Tibial artery (tissue), 4 donors: ENCODE results near the gene PCK1.

Experiments
- DNase-seq, 2 donors: peaks; one replicate each; pipeline ENCODE4 v3.0.0-alpha.2; 2019
- H3K27ac ChIP-seq, 2 donors: fragments of 200-600 bp; sonication (generic) in 1 of 2; 1 replicate in 1 of 2; 2 replicates in 1 of 2; pipeline ENCODE4 v1.5.1; 2018 to 2019; ENCODE audit warnings: mild to moderate bottlenecking in 1 of 2
- H3K27me3 ChIP-seq, 2 donors: fragments of 200-600 bp; sonication (generic) in 1 of 2; one replicate each; pipeline versions ENCODE4 v1.5.1 to v1.6.0; 2016 to 2019
- H3K36me3 ChIP-seq, 3 donors: fragments of 200-600 bp; sonication (generic) in 2 of 3; one replicate each; pipeline ENCODE4 v1.5.1; 2016 to 2019; ENCODE audit warnings: mild to moderate bottlenecking in 2 of 3
- H3K4me1 ChIP-seq, 4 donors: fragments of 200-600 bp; sonication (generic) in 2 of 4; 1 replicate in 3 of 4; 2 replicates in 1 of 4; pipeline ENCODE4 v1.5.1; 2016 to 2019
- H3K4me3 ChIP-seq, 2 donors: fragments of 200-600 bp; sonication (generic) in 1 of 2; 1 replicate in 1 of 2; 2 replicates in 1 of 2; pipeline ENCODE4 v1.5.1; 2018 to 2019; ENCODE audit warnings: mild to moderate bottlenecking in 2 of 2
- H3K9me3 ChIP-seq, 3 donors: fragments of 200-600 bp; sonication (generic) in 1 of 3; one replicate each; pipeline ENCODE4 v1.5.1; 2016 to 2019
- CTCF ChIP-seq, 2 experiments: fragments of 200-600 bp in 1 of 2; fragments of 450-650 bp in 1 of 2; IDR thresholded peaks; one replicate each; pipeline ENCODE4 v1.5.1; 2017 to 2019; ENCODE audit warnings: antibody characterized with exemption in 2 of 2, mild to moderate bottlenecking in 1 of 2, moderate library complexity in 1 of 2
- intact Hi-C: fragments of 100-400 bp; cut with DNase I; formaldehyde crosslinking; loops from one replicate; pipeline ENCODE4 v1.15.0; 2023; ENCODE audit warnings: low total_unique reads

Gene PCK1

GRCh38 chr20:57522380-57523140 is 38.4 kb upstream of the PCK1 start:
- no peaks in the 10 kb centered on the region for H3K4me1 ChIP-seq
- no peaks in the 10 kb centered on the region for H3K9me3 ChIP-seq
- intact Hi-C loops: loop anchor here (5.0 kb wide), 1 partner anchor 685 kb away; no protein-coding TSS in a partner anchor
- H3K27me3 ChIP-seq: peaks cover 0 to 21% of the 10 kb centered on the region in 2 donors
- H3K4me3 ChIP-seq: no peak overlapping the region
- DNase-seq: peak in 1 of 2 donors; percentile 29
- no peak for TF ChIP-seq CTCF (IDR thresholded peaks at IDR 0.05)
- no peak overlapping the region for H3K27ac ChIP-seq
- no peaks in the 10 kb centered on the region for H3K36me3 ChIP-seq

GRCh38 chr20:57523782-57524181 is 37.1 kb upstream of the PCK1 start:
- no peak for TF ChIP-seq CTCF (IDR thresholded peaks at IDR 0.05)

GRCh38 chr20:57524511-57525176 is 36.3 kb upstream of the PCK1 start, which contains the start of gene CTCFL:
Gene CTCFL, minus strand, starts transcription at chr20:57525140. Its CDS starts 935 bp downstream, at chr20:57524205.
- intact Hi-C loops: loop anchor here (5.0 kb wide), 1 partner anchor 683 kb away; no protein-coding TSS in a partner anchor
- no peak within 1 kb of the TSS for H3K4me3 ChIP-seq

More at GRCh38 chr20:57523782-57524181, 37.1 kb upstream of the PCK1 start:
- Histone ChIP-seq H3K27me3 (peaks cover 0 to 21% of the 10 kb centered on the region in 2 donors), H3K36me3 (no peaks in the 10 kb centered on the region), H3K9me3 (no peaks in the 10 kb centered on the region), H3K4me3 (no peak overlapping the region), H3K27ac (no peak overlapping the region), H3K4me1 (no peaks in the 10 kb centered on the region)
- peak in 1 of 2 donors; percentile 28 for DNase-seq
- intact Hi-C loops: loop anchor here (5.0 kb wide), 1 partner anchor 684 kb away; no protein-coding TSS in a partner anchor

GRCh38 chr20:57525328-57526086 is 35.4 kb upstream of the PCK1 start:
- H3K4me3 ChIP-seq: no peak overlapping the region
- H3K27me3 ChIP-seq: peaks cover 0 to 21% of the 10 kb centered on the region in 2 donors
- no peaks in the 10 kb centered on the region for H3K36me3 ChIP-seq
- H3K4me1 ChIP-seq: no peaks in the 10 kb centered on the region
- TF ChIP-seq CTCF (IDR thresholded peaks at IDR 0.05): no peak
- intact Hi-C loops: no loop called here
- no peaks in the 10 kb centered on the region for H3K9me3 ChIP-seq
- no peak overlapping the region for H3K27ac ChIP-seq
- peak in 1 of 2 donors; percentile 44 for DNase-seq

More at GRCh38 chr20:57524511-57525176, 36.3 kb upstream of the PCK1 start, which contains the start of gene CTCFL:
- peak in 1 of 2 donors; percentile 50 for DNase-seq
- peaks cover 0 to 21% of the 10 kb centered on the region in 2 donors for H3K27me3 ChIP-seq
- H3K36me3 ChIP-seq: no peaks in the 10 kb centered on the region
- H3K4me1 ChIP-seq: no peaks in the 10 kb centered on the region
- H3K27ac ChIP-seq: no peak within 1 kb of the TSS
- no peaks in the 10 kb centered on the region for H3K9me3 ChIP-seq
- no peak for TF ChIP-seq CTCF (IDR thresholded peaks at IDR 0.05)
